OCI-LY3 (cell line): ENCODE results near the gene AVEN.
A peak's percentile ranks its signal among the peaks of the same experiment; 100 is the strongest.
"Not testable (repeated sequence)": the region's sequence is repeated elsewhere in the genome, so short reads cannot be mapped to it uniquely, and the experiment has no call there.

Experiments used
- H2AFZ ChIP-seq: fragments of 200-600, 300-600 bp; shearing (Covaris generic); 2 replicates; pipeline ENCODE4 v1.6.0; 2014; ENCODE audit warnings: antibody characterized with exemption, low read depth, low read length
- H3K27ac ChIP-seq: fragments of 200-600, 300-600 bp; sonication (generic); 2 replicates; pipeline ENCODE4 v1.5.1; 2014; ENCODE audit warnings: mild to moderate bottlenecking, low read length, moderate library complexity, mixed read lengths
- H3K27me3 ChIP-seq: fragments of 200-600, 300-600 bp; sonication (generic); 2 replicates; pipeline ENCODE4 v1.6.1; 2014; ENCODE audit warnings: low read depth, low read length, mixed read lengths
- H3K36me3 ChIP-seq: fragments of 200-600, 300-600 bp; sonication (generic); replicated peaks from 2 replicates; pipeline ENCODE3; 2014; ENCODE audit warnings: low read depth, low read length, mixed read lengths
- H3K4me1 ChIP-seq: fragments of 300-600, 200-600 bp; sonication (generic); 2 replicates; pipeline ENCODE4 v1.6.1; 2014; ENCODE audit warnings: low read length, mixed read lengths
- H3K4me2 ChIP-seq: fragments of 200-600, 300-600 bp; sonication (generic); 2 replicates; pipeline ENCODE4 v1.6.1; 2014; ENCODE audit warnings: low read length, mixed read lengths
- H3K4me3 ChIP-seq: fragments of 300-600, 200-600 bp; sonication (generic); 2 replicates; pipeline ENCODE4 v1.5.1; 2014; ENCODE audit warnings: antibody characterized with exemption, mild to moderate bottlenecking, low read length, moderate library complexity
- H3K79me2 ChIP-seq: fragments of 300-600, 200-600 bp; shearing (Covaris generic); 2 replicates; pipeline ENCODE4 v1.6.1; 2014; ENCODE audit warnings: mild to moderate bottlenecking, low read length, mixed read lengths
- H3K9ac ChIP-seq: fragments of 300-600, 200-600 bp; shearing (Covaris generic); 2 replicates; pipeline ENCODE4 v1.6.0; 2014; ENCODE audit warnings: mild to moderate bottlenecking, low read length, moderate library complexity
- H3K9me3 ChIP-seq: fragments of 200-600, 300-600 bp; shearing (Covaris generic); 2 replicates; pipeline ENCODE4 v1.6.1; 2014; ENCODE audit warnings: low read length, mixed read lengths; ENCODE audit not compliant: insufficient read depth
- H4K20me1 ChIP-seq: fragments of 200-600, 300-600 bp; sonication (generic); 2 replicates; pipeline ENCODE4 v1.6.1; 2016; ENCODE audit warnings: low read length, mixed read lengths; ENCODE audit not compliant: insufficient read depth
- CTCF ChIP-seq: fragments of 200-600, 300-600 bp; sonication (generic); IDR thresholded peaks from 2 replicates; pipeline ENCODE4 v1.5.1; 2014; ENCODE audit warnings: antibody characterized with exemption, low read length, low read depth
- EZH2phosphoT487 ChIP-seq: fragments of 200-600 bp; shearing (Covaris generic); IDR thresholded peaks from 2 replicates; pipeline ENCODE4 v1.6.1; 2018; ENCODE audit warnings: antibody characterized with exemption, mixed run types, low read depth

The AVEN gene

GRCh38 chr15:34001536-34001935, 37.5 kb downstream of the AVEN start:
- H4K20me1 ChIP-seq, result no peaks in the 10 kb centered on the region
- H3K27me3 ChIP-seq, result no peaks in the 10 kb centered on the region
- TF ChIP-seq CTCF (no peak), EZH2phosphoT487 (no peak)
- no peak overlapping the region for H2AFZ ChIP-seq
- no peaks in the 10 kb centered on the region for H3K36me3 ChIP-seq
- no peak overlapping the region for H3K4me2 ChIP-seq
- H3K79me2 ChIP-seq, result no peaks in the 10 kb centered on the region
- no peak overlapping the region for H3K4me3 ChIP-seq
- no peak overlapping the region for H3K27ac ChIP-seq
- no peak overlapping the region for H3K9ac ChIP-seq
- H3K9me3 ChIP-seq, result no peaks in the 10 kb centered on the region
- no peaks in the 10 kb centered on the region for H3K4me1 ChIP-seq

GRCh38 chr15:33995666-33996065, 43.3 kb downstream of the AVEN start:
- not testable (repeated sequence) for H3K4me1 ChIP-seq, H3K27ac ChIP-seq, H3K27me3 ChIP-seq, H2AFZ ChIP-seq, H3K9ac ChIP-seq, H3K4me2 ChIP-seq, H3K79me2 ChIP-seq, H4K20me1 ChIP-seq, H3K36me3 ChIP-seq, H3K9me3 ChIP-seq, H3K4me3 ChIP-seq

- no peaks in the 10 kb centered on the region for H3K79me2 ChIP-seq
- no peak overlapping the region for H3K9ac ChIP-seq
- no peaks in the 10 kb centered on the region for H3K4me1 ChIP-seq
- no peaks in the 10 kb centered on the region for H4K20me1 ChIP-seq
- H3K36me3 ChIP-seq, result no peaks in the 10 kb centered on the region
- no peaks in the 10 kb centered on the region for H3K9me3 ChIP-seq
- no peak overlapping the region for H3K4me2 ChIP-seq
- peak; percentile 62 for TF ChIP-seq CTCF
- no peak for TF ChIP-seq EZH2phosphoT487
- no peak overlapping the region for H3K27ac ChIP-seq
- 0 out of 2 replicates have a peak overlapping the region, but pooled peaks have one; percentile 34 for H2AFZ ChIP-seq
- no peaks in the 10 kb centered on the region for H3K27me3 ChIP-seq
- no peak overlapping the region for H3K4me3 ChIP-seq
These were observed 44.9 kb downstream of the AVEN start for GRCh38 chr15:33994005-33994615.

GRCh38 chr15:33988384-33988783, 50.6 kb downstream of the AVEN start:
- Histone ChIP-seq H3K27ac (no peak overlapping the region), H3K27me3 (no peaks in the 10 kb centered on the region), H3K4me2 (no peak overlapping the region), H3K9me3 (no peaks in the 10 kb centered on the region), H3K4me3 (no peak overlapping the region), H3K4me1 (no peaks in the 10 kb centered on the region), H3K9ac (no peak overlapping the region), H4K20me1 (no peaks in the 10 kb centered on the region), H3K79me2 (no peaks in the 10 kb centered on the region), H3K36me3 (no peaks in the 10 kb centered on the region), H2AFZ (no peak overlapping the region)
- TF ChIP-seq CTCF (no peak), EZH2phosphoT487 (no peak)
